Measurements from ENCODE around the gene PDE2A.

The PDE2A gene

DNA sequence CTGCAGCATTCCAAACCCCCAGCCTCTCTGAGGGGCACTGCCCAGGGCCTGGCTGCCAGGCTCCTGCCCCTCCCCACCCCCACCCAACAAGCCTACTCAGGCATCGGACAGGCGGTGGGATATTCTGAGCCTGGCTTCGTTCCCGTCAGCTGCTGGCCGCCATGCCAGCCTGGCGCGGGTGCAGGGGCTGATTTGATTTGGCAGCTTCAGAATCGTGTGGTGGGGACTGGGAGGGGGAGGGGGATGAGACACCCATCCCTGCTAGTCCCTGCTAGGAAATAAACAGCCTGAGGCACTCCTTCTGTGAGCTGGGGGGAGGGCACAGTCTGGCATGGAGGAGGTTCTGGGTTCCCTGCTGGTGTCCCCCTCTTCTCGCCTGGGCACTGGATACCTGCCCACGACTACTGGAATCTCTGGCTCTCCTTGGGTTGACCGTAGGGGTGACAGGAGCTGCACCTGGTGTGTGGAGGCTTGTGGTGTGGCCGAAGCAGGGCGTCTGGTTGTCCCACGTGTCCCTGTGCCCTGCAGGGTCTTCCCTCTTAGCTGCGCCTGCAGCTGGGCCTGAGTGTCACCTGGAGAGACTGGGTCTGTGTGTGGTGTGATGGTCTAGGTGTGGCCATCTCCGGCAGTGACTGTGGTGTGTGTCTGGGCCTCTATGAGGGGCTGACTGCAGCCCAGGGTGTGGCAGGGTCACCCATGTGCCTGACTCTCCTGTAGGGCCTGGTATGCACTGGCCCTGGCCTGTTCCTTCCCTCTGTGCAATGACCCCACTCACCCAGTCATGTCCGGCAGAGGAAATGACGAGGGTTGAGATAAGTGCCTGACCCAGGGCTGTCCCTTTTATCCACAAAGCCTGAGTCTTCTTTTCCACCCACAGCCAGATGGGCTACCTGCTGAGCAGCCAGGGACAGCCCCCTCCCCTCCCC, 42.2 kb downstream of the PDE2A start:
- H3K4me1 Mint-ChIP-seq = peaks cover 17% of the 10 kb centered on the region
- H3K36me3 Mint-ChIP-seq (ENCODE audit: low read depth) = no peaks in the 10 kb centered on the region
- H3K9me3 Mint-ChIP-seq = no peaks in the 10 kb centered on the region
- no peak overlapping the region for H3K4me3 Mint-ChIP-seq
- TF ChIP-seq, protein P1, sequence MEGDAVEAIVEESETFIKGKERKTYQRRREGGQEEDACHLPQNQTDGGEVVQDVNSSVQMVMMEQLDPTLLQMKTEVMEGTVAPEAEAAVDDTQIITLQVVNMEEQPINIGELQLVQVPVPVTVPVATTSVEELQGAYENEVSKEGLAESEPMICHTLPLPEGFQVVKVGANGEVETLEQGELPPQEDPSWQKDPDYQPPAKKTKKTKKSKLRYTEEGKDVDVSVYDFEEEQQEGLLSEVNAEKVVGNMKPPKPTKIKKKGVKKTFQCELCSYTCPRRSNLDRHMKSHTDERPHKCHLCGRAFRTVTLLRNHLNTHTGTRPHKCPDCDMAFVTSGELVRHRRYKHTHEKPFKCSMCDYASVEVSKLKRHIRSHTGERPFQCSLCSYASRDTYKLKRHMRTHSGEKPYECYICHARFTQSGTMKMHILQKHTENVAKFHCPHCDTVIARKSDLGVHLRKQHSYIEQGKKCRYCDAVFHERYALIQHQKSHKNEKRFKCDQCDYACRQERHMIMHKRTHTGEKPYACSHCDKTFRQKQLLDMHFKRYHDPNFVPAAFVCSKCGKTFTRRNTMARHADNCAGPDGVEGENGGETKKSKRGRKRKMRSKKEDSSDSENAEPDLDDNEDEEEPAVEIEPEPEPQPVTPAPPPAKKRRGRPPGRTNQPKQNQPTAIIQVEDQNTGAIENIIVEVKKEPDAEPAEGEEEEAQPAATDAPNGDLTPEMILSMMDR (IDR thresholded peaks at IDR 0.05; ENCODE audit: unreplicated experiment in 3 of 3) = no peak
- H3K27ac Mint-ChIP-seq = no peak overlapping the region
- peaks cover 36% of the 10 kb centered on the region for H3K27me3 Mint-ChIP-seq (ENCODE audit: low read depth)

DNA sequence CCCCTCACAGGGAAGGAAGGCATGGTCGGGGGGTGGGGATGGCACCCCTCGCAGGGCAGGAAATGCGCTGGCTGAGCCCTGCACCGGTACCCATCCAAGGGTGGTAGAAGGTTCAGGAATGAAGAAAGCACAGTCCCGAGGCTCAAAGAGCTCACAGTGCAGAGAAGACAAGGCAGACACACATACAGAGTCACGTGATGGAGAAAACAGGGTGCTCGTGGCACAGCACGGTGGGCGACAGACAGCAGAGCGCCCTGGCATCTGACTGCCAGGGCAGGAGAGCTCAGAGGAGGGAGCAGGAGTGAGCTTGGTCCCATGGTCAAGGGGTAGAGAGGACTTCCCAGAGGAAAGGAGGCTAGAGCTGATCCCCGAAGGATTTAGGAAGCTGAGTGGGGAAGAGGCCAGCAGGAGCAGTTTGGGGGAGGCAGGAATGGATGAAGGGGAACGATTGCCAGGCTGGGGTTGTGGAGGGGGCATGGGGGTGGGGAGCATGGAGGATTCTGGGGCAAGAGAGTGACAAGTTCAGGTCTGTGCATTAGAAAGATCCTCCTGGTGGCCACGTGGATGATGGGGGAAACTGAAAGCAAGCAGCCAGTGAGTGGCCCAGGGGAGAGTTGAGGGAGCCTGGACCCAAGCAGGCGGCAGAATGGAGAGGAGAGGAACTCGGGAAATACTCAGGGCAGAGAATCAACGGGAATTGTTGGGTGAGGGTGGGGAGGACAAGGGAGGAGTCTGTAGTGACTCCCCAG, 43.9 kb downstream of the PDE2A start:
- Mint-ChIP-seq H3K4me3 (no peak overlapping the region), H3K36me3 (ENCODE audit: low read depth) (no peaks in the 10 kb centered on the region), H3K27me3 (ENCODE audit: low read depth) (peaks cover 29% of the 10 kb centered on the region), H3K27ac (no peak overlapping the region), H3K9me3 (no peaks in the 10 kb centered on the region), H3K4me1 (peaks cover 23% of the 10 kb centered on the region)
- TF ChIP-seq, protein P1 (IDR thresholded peaks at IDR 0.05; ENCODE audit: unreplicated experiment in 3 of 3) = no peak

- Mint-ChIP-seq H3K36me3 (ENCODE audit: low read depth) (no peaks in the 10 kb centered on the region), H3K4me3 (no peak overlapping the region), H3K9me3 (no peaks in the 10 kb centered on the region), H3K27ac (no peak overlapping the region), H3K4me1 (peaks cover 22% of the 10 kb centered on the region), H3K27me3 (ENCODE audit: low read depth) (peaks cover 27% of the 10 kb centered on the region)
- TF ChIP-seq, protein P1 (IDR thresholded peaks at IDR 0.05; ENCODE audit: unreplicated experiment in 3 of 3) = no peak
Measured at GRCh38 chr11:72629266-72629665, 45.0 kb downstream of the PDE2A start.

DNA sequence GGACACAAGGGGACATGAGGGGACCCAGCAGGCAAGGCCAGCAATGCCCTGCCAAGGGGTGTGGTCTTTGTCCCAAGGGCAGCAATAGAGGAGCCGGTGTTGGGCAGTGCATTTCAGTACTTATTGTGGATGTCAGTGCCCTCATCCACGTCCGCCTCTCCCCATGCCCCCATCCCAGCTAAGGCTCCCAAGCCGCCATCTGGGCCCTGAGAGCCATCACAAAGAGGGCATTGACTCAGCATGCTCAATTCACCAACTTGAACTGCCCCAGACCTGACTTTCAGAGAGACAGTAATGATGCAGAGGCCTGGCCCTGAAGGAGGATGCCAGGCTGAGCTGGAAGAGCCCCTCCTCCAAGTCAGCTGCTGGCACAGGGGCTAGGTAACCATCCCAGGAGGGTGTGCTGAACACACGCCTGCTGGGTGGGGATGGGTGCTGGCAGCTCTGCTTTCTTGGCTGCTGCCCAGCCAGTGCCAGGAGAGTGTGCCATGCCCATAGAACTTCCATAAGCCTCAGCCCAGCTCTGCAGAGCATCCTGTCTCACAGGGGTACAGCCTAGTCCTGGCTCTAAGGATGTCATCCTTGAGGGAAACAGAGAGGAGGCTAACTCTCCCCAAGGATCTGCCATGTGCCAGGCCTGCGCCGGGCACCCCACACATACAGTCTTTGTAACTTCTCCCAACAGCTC, 46.5 kb downstream of the PDE2A start:
- Mint-ChIP-seq H3K27me3 (ENCODE audit: low read depth) (peaks cover 34% of the 10 kb centered on the region), H3K9me3 (no peaks in the 10 kb centered on the region), H3K4me3 (no peak overlapping the region), H3K36me3 (ENCODE audit: low read depth) (no peaks in the 10 kb centered on the region), H3K4me1 (peaks cover 22% of the 10 kb centered on the region), H3K27ac (no peak overlapping the region)
- TF ChIP-seq, protein P1 (IDR thresholded peaks at IDR 0.05; ENCODE audit: unreplicated experiment in 3 of 3) = no peak

DNA sequence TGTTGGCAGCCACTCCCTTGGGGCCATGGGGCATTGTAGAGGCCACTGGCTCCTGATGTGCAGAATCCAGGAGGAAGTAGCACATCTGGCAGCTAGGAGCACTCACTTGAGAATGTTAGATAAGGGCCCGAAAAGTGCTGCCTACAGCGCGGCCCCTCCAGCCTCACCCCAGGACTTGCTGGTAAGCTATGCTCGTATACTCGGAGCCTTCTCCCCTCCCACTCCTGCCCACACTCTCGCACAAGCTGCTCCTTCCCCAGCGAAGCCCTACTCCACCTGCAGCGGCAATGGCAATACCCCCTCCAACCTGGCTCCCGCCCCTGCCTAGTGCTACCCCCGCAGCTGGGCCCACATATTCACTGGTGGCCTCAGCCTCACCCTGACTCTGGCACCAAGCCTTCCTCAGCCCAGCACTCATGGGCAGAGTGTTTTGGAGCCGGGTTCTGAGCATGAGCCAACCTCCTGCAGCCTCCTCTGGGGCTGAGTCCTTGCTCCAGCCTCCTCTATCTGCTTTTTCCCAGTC, 47.7 kb downstream of the PDE2A start:
- Mint-ChIP-seq H3K36me3 (ENCODE audit: low read depth) (no peaks in the 10 kb centered on the region), H3K4me1 (peaks cover 22% of the 10 kb centered on the region), H3K27ac (no peak overlapping the region), H3K4me3 (no peak overlapping the region), H3K9me3 (no peaks in the 10 kb centered on the region), H3K27me3 (ENCODE audit: low read depth) (peaks cover 36% of the 10 kb centered on the region)
- TF ChIP-seq, protein P1 (IDR thresholded peaks at IDR 0.05; ENCODE audit: unreplicated experiment in 3 of 3) = no peak
